ENCODE data around the gene GSE1. TPM values are rescaled to one million over a fixed set of nuclear protein-coding genes. Genes with fewer than 3 reads are reported as not detected.
A peak's percentile ranks its signal among the peaks of the same experiment; 100 is the strongest.

The GSE1 gene
- total and polyA plus RNA-seq, 9 of the 15 experiments (the other 6 are each of a cell fraction or from before 2014, with no cell fraction given): 12.2 to 244 (median 57.9) TPM

DNA sequence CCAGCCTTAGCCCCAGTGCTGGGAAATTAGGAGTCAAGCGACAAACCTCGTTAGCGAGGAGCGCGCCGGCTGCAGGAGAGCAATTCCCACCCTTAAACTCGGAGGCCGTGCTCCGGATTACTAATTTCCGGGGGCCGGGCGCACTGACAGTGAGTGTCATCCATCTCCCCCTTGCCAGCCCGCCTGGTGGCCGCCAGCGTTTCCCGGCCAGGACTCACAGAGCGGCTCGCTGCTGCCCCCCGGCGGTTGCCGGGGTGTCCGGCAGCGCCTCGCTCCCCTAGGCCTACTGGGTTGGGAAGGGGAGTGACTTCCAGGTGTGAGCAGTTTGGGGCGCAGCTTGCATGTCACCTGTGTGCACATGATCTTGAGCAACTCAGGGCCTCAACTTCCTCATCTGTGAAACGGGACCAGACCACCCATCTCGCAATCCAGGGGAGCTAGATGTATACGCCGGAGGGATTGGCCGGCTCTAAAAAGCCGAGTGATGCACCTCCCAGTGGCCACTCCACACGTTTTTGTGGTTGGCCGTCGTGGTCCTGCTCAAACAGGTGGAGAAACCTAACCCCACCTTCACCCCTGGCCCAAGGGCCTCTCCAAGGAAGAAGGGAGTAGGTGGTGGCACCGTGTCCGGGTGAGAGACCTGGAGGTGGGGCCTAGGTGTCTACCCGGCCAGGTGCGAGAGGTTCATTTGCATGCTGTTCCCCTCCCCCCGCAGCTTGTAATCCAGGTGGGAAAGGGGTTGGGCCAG, 2.5 kb upstream of the GSE1 start (continued):
- TF ChIP-seq HBP1 (CRISPR knock-in tag; IDR thresholded peaks at IDR 0.05) (0 out of 2 replicates have a peak, but pooled peaks have one; percentile 8), RCOR1 (IDR thresholded peaks at IDR 0.05; ENCODE audit: borderline replicate concordance in 1 of 2, low read depth in 2 of 2, low read length in 2 of 2) (peak in 1 of 2 experiments; percentile 84; a peak in 2 of 4 replicates), TAF15 (IDR thresholded peaks at IDR 0.05; ENCODE audit: low read depth, low read length) (no peak), ZNF354B (CRISPR knock-in tag; IDR thresholded peaks at IDR 0.05) (no peak), TAL1 (IDR thresholded peaks at IDR 0.05) (no peak), CREB3L1 (IDR thresholded peaks at IDR 0.05; ENCODE audit: borderline replicate concordance, low read depth) (peak; percentile 59; the same call in 1 of the 2 replicates), ZNF584 (CRISPR knock-in tag; IDR thresholded peaks at IDR 0.05; ENCODE audit: low read depth) (0 out of 2 replicates have a peak, but pooled peaks have one; percentile 11), SMAD4 (CRISPR knock-in tag; conservative IDR thresholded peaks at IDR 0.05) (peak; percentile 78), NFIC (IDR thresholded peaks at IDR 0.05) (peak; percentile 53), HDAC1 (IDR thresholded peaks at IDR 0.05) (0 out of 4 replicates have a peak, but pooled peaks of 1 of the 2 experiments have one; percentile 29), ZSCAN29 (IDR thresholded peaks at IDR 0.05) (0 out of 2 replicates have a peak, but pooled peaks have one; percentile 26), ZBTB9 (CRISPR knock-in tag; IDR thresholded peaks at IDR 0.05) (peak; percentile 83; the same call in 1 of the 2 replicates)
- TF ChIP-seq, protein P1, sequence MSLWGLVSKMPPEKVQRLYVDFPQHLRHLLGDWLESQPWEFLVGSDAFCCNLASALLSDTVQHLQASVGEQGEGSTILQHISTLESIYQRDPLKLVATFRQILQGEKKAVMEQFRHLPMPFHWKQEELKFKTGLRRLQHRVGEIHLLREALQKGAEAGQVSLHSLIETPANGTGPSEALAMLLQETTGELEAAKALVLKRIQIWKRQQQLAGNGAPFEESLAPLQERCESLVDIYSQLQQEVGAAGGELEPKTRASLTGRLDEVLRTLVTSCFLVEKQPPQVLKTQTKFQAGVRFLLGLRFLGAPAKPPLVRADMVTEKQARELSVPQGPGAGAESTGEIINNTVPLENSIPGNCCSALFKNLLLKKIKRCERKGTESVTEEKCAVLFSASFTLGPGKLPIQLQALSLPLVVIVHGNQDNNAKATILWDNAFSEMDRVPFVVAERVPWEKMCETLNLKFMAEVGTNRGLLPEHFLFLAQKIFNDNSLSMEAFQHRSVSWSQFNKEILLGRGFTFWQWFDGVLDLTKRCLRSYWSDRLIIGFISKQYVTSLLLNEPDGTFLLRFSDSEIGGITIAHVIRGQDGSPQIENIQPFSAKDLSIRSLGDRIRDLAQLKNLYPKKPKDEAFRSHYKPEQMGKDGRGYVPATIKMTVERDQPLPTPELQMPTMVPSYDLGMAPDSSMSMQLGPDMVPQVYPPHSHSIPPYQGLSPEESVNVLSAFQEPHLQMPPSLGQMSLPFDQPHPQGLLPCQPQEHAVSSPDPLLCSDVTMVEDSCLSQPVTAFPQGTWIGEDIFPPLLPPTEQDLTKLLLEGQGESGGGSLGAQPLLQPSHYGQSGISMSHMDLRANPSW (CRISPR knock-in tag; IDR thresholded peaks at IDR 0.05): no peak
- TF ChIP-seq, protein P2, sequence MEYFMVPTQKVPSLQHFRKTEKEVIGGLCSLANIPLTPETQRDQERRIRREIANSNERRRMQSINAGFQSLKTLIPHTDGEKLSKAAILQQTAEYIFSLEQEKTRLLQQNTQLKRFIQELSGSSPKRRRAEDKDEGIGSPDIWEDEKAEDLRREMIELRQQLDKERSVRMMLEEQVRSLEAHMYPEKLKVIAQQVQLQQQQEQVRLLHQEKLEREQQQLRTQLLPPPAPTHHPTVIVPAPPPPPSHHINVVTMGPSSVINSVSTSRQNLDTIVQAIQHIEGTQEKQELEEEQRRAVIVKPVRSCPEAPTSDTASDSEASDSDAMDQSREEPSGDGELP (CRISPR knock-in tag; IDR thresholded peaks at IDR 0.05; ENCODE audit: borderline replicate concordance): peak; percentile 91
- TF ChIP-seq, protein P3, sequence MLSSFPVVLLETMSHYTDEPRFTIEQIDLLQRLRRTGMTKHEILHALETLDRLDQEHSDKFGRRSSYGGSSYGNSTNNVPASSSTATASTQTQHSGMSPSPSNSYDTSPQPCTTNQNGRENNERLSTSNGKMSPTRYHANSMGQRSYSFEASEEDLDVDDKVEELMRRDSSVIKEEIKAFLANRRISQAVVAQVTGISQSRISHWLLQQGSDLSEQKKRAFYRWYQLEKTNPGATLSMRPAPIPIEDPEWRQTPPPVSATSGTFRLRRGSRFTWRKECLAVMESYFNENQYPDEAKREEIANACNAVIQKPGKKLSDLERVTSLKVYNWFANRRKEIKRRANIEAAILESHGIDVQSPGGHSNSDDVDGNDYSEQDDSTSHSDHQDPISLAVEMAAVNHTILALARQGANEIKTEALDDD (IDR thresholded peaks at IDR 0.05): peak; percentile 12; the same call in 1 of the 2 replicates
- TF ChIP-seq, protein P4, sequence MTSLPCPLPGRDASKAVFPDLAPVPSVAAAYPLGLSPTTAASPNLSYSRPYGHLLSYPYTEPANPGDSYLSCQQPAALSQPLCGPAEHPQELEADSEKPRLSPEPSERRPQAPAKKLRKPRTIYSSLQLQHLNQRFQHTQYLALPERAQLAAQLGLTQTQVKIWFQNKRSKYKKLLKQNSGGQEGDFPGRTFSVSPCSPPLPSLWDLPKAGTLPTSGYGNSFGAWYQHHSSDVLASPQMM (CRISPR knock-in tag; IDR thresholded peaks at IDR 0.05): no peak
